IMR-90 (cell line): ENCODE measurements around the gene NUTM2A.
"Not testable (repeated sequence)": the region's sequence is repeated elsewhere in the genome, so short reads cannot be mapped to it uniquely, and the experiment has no call there.

Source experiments
- CEBPB ChIP-seq: IDR thresholded peaks from 2 replicates; pipeline ENCODE4 v1.6.1; 2012; ENCODE audit warnings: low read depth, low read length, improper control_type of control experiment
- CHD1 ChIP-seq: IDR thresholded peaks from 2 replicates; pipeline ENCODE4 v1.6.1; 2012; ENCODE audit warnings: low read depth, low read length, improper control_type of control experiment
- MAZ ChIP-seq: IDR thresholded peaks from 2 replicates; pipeline ENCODE4 v1.6.1; 2012; ENCODE audit warnings: low read depth, mild to moderate bottlenecking, low read length, improper control_type of control experiment, moderate library complexity, borderline replicate concordance
- POLR2A ChIP-seq: IDR thresholded peaks from 2 replicates; pipeline ENCODE4 v1.6.1; 2012; ENCODE audit warnings: mild to moderate bottlenecking, low read depth, low read length
- RAD21 ChIP-seq: IDR thresholded peaks from 2 replicates; pipeline ENCODE4 v1.6.1; 2012; ENCODE audit warnings: low read length, improper control_type of control experiment
- RCOR1 ChIP-seq: IDR thresholded peaks from 2 replicates; pipeline ENCODE4 v1.6.1; 2012; ENCODE audit warnings: mild to moderate bottlenecking, low read length, improper control_type of control experiment; ENCODE audit not compliant: insufficient replicate concordance
- RFX5 ChIP-seq: IDR thresholded peaks from 2 replicates; pipeline ENCODE4 v1.8.0; 2012; ENCODE audit warnings: low read depth, mild to moderate bottlenecking, low read length, moderate library complexity
- TF ChIP-seq, protein P1 (sequence below): conservative IDR thresholded peaks from 2 replicates; pipeline ENCODE4 v1.5.1; 2012; ENCODE audit warnings: mild to moderate bottlenecking, low read depth, low read length, improper control_type of control experiment
- TF ChIP-seq, protein P2 (sequence below): fragments of 150-350 bp; IDR thresholded peaks from 2 replicates; pipeline ENCODE4 v1.6.1; 2016; ENCODE audit warnings: low read depth, mild to moderate bottlenecking, low read length, moderate library complexity, borderline replicate concordance

DNA sequence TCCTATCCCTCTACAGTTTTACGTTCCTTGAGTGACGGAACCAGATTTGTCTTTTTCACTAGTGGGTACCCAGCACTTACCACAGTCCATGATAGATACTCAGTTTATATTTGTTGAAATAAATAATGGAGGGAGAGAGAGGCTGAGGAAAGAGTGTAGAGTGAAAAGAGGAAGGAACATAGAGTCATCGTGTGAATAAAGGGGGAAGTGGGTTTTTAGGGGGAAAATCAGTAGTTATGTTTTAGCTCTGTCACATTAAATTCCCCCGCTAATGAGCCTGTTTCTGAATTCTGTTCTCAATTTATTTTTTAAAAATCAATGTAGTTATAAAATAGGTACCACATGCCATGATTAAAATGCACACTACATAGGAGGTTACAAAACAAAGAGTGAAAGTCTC is 39.2 kb upstream of the NUTM2A start:
- TF ChIP-seq POLR2A, CEBPB, CHD1, RAD21, RCOR1, MAZ, RFX5: not testable (repeated sequence)
- TF ChIP-seq, protein P1, sequence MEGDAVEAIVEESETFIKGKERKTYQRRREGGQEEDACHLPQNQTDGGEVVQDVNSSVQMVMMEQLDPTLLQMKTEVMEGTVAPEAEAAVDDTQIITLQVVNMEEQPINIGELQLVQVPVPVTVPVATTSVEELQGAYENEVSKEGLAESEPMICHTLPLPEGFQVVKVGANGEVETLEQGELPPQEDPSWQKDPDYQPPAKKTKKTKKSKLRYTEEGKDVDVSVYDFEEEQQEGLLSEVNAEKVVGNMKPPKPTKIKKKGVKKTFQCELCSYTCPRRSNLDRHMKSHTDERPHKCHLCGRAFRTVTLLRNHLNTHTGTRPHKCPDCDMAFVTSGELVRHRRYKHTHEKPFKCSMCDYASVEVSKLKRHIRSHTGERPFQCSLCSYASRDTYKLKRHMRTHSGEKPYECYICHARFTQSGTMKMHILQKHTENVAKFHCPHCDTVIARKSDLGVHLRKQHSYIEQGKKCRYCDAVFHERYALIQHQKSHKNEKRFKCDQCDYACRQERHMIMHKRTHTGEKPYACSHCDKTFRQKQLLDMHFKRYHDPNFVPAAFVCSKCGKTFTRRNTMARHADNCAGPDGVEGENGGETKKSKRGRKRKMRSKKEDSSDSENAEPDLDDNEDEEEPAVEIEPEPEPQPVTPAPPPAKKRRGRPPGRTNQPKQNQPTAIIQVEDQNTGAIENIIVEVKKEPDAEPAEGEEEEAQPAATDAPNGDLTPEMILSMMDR: not testable (repeated sequence)
- TF ChIP-seq, protein P2, sequence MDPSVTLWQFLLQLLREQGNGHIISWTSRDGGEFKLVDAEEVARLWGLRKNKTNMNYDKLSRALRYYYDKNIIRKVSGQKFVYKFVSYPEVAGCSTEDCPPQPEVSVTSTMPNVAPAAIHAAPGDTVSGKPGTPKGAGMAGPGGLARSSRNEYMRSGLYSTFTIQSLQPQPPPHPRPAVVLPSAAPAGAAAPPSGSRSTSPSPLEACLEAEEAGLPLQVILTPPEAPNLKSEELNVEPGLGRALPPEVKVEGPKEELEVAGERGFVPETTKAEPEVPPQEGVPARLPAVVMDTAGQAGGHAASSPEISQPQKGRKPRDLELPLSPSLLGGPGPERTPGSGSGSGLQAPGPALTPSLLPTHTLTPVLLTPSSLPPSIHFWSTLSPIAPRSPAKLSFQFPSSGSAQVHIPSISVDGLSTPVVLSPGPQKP: not testable (repeated sequence)
